NCI-H460 (cell line): ENCODE measurements around the gene MAP3K10. TPM values are rescaled to one million over a fixed set of nuclear protein-coding genes. Genes with fewer than 3 reads are reported as not detected.
A peak's percentile ranks its signal among the peaks of the same experiment; 100 is the strongest.
"Not testable (repeated sequence)": the region's sequence is repeated elsewhere in the genome, so short reads cannot be mapped to it uniquely, and the experiment has no call there.

Experiments
- DNase-seq: peaks from one replicate; pipeline ENCODE4 v3.0.0-alpha.2; 2016; ENCODE audit warnings: low read depth; ENCODE audit errors: extremely low read depth
- total RNA-seq: library from RNA; depleted of rRNA; stranded (reverse); fragments of >200 nt; shearing (Covaris generic); gene quantifications from 2 replicates; pipeline ENCODE4 v1.2.3, GENCODE V29; 2014

MAP3K10 gene
- total RNA-seq, 1 experiment from 2014 or later: 7.4 TPM

DNA sequence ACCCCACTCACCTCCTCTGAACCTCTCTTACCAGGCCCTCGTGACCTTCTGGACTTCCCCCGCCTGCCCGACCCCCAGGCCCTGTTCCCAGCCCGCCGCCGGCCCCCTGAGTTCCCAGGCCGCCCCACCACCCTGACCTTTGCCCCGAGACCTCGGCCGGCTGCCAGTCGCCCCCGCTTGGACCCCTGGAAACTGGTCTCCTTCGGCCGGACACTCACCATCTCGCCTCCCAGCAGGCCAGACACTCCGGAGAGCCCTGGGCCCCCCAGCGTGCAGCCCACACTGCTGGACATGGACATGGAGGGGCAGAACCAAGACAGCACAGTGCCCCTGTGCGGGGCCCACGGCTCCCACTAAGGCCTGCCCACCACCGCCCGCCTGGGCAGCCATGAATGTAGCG lies 23.7 kb downstream of the MAP3K10 start:
- no peak for DNase-seq

DNA sequence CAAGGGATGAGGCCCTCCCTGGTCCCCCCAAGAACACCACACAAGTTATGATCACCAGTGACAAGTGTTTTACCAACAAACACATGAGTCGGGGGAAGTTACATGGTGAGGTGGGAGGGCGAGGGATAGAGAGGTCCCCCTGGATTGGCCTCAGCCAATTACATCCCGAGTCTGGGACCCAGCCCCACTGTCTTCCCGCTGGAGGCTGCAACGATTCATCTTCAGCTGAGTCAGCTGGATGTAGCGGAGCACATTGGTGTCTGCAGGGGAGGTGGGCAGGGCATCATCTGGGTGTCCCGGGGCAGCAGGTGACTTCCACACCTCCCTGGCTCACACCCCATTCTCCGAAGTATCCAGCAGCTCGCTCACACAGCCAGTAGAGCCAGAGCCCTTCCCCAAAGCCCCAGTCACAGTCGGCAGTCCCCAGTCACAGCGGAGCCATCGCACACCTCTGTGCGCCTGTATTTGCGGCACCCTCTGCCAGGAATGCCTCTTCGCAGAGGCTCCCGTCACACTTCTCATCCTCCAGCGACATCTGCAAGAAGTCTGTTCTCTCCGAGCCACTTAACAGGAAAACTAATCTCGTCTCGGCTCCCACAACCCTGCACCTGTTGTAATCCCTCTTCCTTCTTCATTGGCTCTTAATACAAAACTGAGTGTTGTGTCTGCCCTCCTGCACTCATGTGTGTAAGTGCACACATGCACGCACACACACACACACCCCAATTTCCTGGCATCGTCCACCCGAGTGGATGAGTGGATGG lies 25.0 kb downstream of the MAP3K10 start:
- no peak for DNase-seq

DNA sequence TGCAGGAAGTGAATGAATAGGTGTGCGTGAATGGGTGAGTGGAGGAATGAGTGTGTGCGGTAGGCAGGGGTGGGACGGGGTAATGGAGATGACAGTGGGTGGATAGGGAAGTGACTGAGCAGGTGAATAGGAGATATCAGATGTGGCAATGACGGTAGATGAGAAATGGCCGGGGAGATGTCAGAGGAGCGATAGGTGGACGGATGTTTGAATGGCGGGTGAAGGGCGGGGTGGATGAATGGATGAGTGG lies 25.5 kb downstream of the MAP3K10 start:
- DNase-seq: no peak

DNA sequence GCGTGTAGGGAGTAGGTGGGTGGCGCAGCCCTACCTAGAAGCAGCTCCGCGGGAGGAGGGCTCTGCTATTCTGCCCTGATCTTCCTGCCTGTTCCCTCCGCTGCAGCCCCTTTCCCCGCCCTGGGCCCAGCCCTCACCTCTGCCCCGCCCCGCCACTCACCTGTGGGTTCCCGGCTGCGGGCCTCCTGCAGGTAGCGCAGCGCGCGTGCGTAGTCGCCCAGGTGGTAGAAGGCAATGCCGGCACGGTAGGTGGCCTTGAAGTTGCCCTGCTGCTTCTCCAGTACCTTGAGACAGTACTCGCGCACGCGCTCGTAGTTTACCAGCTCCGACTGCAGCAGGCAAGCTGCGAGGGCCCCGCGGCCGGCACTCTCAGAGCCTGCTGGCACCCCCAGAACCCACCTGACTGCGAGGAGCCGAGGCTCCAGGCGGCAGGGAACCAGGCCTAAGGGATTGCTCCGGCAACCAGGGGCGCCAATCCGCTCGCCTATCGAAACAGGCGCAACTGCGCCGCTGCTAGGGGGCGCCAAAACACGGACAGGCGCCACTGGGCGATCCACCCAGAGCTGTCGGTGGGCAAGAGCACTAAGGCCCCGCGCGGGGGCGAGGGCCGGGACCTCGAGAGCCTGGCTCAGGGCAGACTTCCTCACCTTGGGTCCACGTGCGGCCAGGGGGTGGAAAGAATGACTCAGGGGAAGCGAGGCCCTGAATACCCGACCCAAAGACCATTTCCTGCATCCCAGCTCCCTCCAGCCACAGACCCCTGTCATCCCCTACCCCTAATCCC lies 26.0 kb downstream of the MAP3K10 start:
- no peak for DNase-seq

DNA sequence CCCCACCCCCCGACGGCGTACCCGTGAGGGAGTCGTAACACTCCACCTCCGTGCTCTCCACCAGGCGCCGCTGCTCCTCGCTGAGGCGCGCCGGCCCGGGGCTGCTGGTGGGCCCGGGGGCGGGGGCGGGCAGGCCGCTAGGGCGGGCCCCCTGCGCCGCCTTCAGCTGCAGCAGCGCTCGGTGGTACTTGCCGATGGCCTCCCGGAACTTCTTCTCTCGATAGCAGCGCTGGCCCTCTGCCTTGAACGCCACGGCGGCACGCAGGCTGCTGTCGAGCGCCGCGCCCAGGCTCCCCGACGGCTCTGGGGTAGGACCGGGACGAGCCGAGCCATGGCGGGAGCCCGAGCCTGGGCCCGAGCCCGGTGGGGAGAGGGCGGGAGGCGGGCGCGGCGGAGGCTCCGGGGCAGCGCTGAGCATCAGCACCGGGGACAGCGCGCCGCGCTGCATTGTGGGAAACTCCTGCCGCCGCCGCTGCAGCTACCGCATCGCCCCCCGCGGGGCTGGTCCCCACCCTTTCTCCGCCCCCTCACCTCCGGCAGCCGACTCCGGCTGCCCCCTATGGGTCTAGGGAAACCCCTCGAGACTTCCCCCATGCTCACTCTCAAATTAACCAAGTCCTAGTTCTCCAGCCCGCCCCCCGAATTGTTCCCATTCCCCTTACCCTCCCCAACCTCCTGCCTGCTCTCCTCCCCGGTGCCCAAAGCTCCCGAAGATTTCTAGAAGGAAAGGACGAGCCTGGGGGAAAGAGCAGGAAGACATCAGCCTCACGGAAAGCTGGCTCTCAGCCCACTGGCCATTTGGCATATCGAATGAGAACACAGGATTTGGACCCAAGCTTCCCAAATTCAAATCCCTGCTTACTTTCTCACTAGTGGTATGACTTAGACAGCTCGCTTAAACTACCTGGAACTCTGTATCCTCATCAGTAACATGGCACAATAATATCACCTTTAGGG lies 27.0 kb downstream of the MAP3K10 start, which contains the start of gene TTC9B:
Gene TTC9B, minus strand, starts transcription at position 451 of the 957 bp plus-strand sequence. Its CDS starts 3 bp downstream, at position 448.
- DNase-seq: no peak

DNA sequence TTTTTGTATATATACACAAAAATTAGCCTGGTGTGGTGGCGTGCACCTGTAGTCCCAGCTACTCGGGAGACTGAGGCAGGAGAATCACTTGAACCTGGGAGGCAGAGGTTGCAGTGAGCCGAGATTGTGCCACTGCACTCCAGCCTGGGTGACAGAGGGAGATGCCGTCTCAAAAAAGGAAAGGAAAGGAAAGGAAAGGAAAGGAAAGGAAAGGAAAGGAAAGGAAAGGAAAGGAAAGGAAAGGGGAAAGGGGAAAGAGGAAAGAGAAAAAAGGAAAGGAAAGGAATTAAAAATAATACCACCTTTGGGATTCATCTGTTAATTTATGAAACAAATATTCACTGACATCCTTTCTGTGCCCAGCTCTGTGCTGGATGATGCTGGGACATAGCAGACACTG lies 27.8 kb downstream of the MAP3K10 start:
- not testable (repeated sequence) for DNase-seq

DNA sequence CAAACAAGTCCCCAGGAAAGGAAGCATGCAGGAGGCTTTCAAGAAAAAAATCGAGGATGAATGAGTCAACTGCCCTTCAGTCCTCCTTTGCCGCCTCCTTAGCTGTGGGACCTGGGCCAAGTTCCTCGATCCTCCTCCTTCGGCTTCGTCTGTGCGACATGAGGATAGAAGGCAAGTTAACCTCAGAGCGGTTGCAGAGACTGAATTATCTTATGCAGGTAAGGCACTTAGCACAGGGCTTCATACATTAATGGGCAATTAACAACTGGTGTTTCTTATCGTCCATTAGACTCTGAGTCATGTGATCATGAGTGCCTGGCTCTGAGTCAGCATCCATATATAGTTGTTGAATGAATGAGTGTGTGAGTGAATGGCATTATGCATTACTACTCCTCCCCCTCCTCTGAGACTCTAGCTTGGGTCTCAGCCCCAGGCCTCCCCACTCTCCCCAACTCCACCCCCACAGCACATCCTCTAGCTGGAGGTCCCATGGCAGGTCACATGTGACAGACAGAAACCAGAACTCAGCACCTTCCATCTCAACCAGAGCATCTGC lies 28.6 kb downstream of the MAP3K10 start:
- DNase-seq: peak; percentile 20

DNA sequence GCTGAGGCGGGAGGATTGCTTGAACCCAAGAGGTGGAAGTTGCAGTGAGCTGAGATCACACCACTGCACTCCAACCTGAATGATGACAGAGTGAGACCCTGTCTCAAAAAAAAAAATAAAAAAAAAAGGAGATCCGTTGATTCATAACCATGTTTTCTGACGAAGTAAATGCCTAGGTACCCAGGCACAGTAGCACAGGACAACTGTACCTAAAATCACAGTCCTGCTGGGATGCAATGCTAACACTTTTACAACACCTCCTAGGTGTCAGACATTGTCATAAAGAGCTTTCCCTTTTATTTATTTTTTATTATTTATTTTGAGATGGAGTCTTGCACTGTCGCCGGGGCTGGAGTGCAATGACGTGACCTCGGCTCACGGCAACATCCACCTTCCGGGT lies 29.4 kb downstream of the MAP3K10 start:
- no peak for DNase-seq

DNA sequence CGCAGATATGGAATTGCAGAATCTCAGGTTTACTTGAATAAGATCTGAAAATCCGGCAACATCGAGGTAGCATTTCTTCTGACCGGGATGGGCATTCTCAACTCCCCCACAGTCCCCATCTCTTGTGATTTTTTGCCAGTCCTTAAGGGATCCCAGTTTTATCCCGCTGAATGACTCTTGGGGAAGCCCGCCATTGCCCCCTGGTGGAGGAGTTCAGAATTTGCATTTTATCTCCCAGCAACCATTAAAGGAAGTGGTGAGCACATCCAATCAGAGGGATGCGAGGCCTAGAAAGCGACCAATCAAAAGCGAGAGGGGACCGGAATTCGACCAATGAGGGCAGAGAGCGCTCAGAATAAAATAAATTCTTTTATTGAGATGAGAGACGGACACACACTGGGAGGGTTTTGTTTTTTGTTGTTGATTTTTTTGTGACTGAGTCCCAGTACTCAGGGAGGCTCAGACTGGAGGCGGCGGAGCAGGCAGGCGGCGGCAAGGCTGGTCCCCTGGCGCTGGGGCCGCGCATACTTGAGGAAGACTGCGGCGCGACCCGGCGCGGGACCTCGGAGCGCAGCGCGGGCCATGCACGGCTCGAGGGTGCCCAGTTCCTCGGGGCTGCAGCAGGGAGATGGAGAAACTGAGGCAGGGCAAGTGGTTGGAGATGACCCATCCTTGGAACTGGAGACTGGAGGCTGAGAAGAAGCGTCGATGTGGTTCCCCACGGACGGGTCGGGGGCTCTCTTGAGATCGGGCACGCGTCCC lies 30.8 kb downstream of the MAP3K10 start:
- DNase-seq: peak; percentile 86

DNA sequence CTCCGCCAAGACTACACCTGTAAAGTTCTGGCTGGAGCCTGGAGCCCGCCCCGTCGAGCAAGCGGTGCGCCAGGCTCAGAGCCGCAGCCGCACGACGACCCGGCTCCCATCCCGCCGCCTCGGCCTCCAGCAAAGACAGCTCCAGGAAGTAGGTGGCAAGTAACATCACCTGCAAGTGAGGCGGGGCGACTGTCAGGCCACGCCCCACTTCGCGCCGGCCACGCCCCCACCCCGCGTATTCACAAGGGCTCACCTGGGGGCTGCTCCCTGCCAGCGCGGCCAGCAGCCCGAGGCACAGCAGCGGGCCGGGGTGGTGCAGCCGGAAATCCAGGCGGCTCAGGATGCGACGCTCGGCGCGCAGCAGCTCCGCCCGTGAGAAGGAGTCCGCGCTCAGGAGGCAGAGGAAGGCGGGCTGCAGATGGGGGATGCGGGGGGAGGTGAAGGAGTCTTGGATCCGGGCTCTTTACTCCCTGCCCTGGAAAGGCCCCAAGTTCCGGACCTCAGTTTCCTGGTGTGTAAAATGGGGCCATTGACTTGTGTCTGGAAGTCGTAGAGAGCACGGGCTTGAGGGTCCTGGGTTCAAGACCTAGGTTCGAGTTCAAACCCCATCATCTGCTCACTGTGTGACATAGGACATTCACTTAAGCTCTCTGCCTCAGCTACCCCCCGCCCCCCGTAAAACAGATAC lies 32.1 kb downstream of the MAP3K10 start:
- no peak for DNase-seq

DNA sequence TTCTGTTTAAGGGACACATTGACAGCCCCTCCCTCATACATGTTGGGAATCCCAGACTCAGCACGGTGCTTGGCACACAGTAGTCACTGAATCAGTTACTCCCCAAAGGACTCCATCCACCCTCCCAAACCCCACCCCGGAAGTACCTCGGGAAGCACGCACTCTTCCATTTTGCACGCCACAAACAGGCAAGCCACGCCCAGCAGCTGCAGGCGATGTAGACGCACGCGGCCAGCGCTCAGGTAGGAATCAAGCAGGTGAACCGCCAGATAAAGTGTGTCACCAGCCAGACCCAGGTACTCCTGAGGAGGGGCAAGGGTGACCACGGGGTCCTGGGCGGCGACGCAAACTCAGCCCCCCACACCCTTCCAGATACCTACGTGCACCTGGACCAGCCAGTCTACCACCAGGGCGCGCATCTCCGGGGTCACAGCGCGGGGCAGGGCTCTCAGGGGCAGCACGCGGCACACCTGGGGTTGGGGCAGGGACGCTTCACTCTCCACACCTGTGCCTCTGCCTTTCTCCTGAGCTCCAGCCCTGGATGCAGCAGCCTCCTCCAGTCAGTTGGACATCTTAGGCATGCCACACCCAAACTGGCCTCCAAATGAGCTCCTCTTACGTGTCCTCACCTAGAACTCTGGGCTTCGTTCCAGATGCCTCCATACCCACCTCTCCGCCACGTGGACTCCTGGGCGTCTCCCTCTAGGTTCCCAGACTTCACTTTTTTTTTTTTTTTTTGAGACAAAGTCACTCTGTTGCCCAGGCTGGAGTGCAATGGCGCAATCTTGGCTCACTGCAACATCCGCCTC lies 33.3 kb downstream of the MAP3K10 start:
- no peak for DNase-seq

DNA sequence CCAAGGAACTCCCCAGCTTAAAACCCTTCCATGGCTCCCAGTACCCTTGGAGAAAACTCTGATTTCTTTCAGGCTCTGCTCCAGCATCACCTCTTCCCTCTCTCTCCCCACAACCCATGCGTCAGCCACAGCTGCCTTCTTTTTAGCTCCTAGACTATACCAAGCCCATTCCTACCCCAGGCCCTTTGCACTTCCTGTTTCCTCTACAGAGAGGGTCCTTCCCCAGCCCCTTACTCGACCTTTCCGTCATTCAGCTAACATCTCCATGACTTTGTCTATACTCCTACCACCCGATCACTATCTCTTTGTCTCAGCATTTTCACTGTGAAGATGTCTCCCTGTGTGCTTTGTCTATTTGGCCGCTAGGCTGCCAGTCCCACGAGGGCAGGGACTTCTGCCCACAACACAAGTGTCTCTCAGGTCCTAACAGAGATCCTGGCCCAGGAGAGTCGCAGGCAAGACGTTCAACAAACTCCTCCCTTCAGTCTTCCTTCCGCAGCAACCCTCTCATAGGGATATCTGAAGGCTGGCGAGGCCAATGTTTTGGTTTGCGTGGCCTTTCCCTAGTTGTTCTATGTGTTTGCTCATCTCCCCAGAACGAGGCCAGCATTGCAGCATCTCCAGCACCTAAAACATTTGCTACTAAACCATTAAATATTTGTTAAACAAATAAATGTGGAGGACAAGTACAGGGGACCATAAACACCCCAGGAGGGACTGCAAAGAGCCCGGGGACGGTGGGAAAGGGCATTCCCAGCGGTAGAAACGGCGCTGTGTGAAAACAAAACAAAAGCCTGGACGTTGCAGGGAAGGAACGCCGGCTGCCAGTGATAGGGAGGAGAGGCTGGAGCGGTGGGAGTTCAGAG lies 34.4 kb downstream of the MAP3K10 start:
- no peak for DNase-seq

DNA sequence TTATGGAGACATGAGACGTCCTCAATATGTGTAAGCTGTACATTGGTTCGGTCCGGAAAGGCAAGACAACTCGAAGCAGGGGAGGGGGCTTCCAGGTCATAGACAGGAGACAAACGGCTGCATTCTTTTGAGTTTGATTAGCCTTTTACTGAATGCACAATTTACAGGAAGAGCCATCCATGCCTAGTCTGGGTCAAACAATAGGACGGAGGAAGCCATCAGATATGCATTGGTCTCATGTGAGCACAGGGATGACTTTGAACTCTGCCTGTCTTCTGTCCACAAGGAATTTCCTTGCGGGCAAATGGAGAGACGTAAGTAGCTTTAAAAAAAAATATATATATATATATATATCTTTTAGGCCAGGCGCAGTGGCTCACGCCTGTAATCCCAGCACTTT lies 37.1 kb downstream of the MAP3K10 start:
- no peak for DNase-seq

DNA sequence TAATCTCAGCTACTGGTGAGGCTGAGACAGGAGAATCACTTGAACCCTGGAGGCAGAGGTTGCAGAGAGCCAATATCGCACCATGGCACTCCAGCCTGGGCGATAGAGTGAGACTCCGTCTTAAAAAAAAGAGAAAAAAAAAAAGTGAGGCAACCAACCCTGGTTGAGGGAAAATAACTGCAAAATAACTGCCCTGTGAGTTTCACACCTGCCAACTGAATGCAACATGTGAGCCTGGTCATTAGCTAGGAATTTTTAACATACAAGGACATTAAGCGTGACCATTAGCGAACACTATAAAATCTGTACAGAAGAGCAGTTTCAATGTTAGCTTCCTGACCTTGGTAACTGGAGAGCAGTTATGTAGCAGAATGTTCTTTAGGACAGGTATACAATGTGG lies 37.6 kb downstream of the MAP3K10 start:
- DNase-seq: no peak

DNA sequence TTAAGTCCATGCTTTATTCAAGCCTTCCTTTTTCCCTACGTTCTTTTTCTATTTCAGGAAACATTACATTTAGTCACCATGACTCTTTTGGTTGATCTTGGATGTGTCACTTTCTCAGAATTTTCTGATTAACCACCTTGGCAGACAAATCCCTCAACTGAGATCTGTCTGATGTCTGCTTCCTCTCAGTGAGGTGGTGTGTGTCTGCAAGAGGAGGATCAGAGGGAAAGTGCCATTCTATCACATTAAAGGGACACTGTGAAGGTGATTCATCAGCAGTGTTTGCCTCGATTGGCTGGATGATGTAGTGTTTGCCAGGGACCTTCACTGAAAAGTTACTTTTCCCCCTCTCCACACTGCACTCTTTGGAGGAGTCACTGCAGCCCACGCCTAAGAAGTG lies 38.3 kb downstream of the MAP3K10 start:
- DNase-seq: no peak

DNA sequence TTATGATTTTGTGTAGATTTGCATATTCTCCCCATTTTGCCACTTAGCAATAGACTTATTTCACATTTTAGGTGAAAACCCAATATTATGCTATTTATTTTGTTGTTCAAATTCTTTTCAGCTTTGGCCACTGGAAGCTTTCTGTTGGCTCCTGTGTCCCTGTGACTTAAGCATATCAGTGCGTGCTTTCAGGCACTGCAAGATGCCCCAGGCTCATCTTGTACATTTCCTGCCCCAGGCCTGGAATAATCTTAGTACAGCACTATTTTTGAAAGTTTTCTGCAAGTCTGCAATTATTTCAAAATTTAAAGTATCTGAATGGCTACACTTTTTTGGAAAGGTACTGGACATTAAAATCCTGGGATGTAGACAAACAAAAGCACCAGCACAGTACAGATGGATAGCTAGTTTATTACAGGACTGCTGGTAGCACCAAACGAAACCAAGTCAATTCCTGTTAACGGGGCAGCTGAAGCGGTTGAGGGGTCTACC lies 38.7 kb downstream of the MAP3K10 start:
- no peak for DNase-seq

DNA sequence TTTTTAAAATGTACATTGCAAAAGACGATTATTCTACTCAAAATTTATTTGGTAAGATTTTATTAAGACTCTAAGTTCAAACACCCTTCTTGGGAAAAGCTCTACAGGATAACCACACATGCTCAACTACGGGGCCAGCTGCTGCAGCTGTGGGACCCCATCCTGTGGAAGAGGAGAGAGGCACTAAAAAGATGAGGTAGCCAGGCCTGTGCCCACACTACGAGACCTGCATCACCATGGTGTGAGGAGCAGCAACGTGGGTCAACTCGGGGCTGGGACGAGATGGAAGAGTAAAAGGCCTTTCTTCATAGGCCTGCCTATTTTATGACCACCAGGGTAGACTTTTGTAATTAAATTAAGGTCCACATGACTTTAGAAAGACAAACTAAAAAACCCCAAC lies 39.8 kb downstream of the MAP3K10 start:
- DNase-seq: no peak
